Karpas-422 (cell line): ENCODE measurements around the gene MYO7B. TPM values are rescaled to one million over a fixed set of nuclear protein-coding genes. Genes with fewer than 3 reads are reported as not detected.
"Not testable (repeated sequence)": the region's sequence is repeated elsewhere in the genome, so short reads cannot be mapped to it uniquely, and the experiment has no call there.

Source experiments
- DNase-seq: peaks from one replicate; pipeline ENCODE4 v3.0.0-alpha.2; 2015
- H2AFZ ChIP-seq: fragments of 200-600 bp; sonication (generic); 2 replicates; pipeline ENCODE4 v1.6.1; 2014; ENCODE audit warnings: antibody characterized with exemption, low read length, mixed read lengths
- H3K27ac ChIP-seq: fragments of 200-600 bp; sonication (generic); 2 replicates; pipeline ENCODE4 v1.5.1; 2014; ENCODE audit warnings: mild to moderate bottlenecking, low read length, moderate library complexity
- H3K27me3 ChIP-seq: fragments of 200-600 bp; sonication (generic); 2 replicates; pipeline ENCODE4 v1.6.1; 2014; ENCODE audit warnings: low read length, mixed read lengths
- H3K36me3 ChIP-seq: fragments of 200-600 bp; sonication (generic); 2 replicates; pipeline ENCODE4 v1.6.1; 2014; ENCODE audit warnings: low read length, mixed read lengths; ENCODE audit not compliant: insufficient read depth
- H3K4me1 ChIP-seq: fragments of 200-600 bp; sonication (generic); 2 replicates; pipeline ENCODE4 v1.6.1; 2014; ENCODE audit warnings: mild to moderate bottlenecking, low read length, mixed read lengths
- H3K4me2 ChIP-seq: fragments of 200-600 bp; sonication (generic); 2 replicates; pipeline ENCODE4 v1.6.1; 2014; ENCODE audit warnings: low read length, low read depth, mild to moderate bottlenecking; ENCODE audit not compliant: poor library complexity, severe bottlenecking
- H3K4me3 ChIP-seq: fragments of 200-600 bp; sonication (generic); 2 replicates; pipeline ENCODE4 v1.5.1; 2014; ENCODE audit warnings: mild to moderate bottlenecking, antibody characterized with exemption, low read length, mixed read lengths
- H3K79me2 ChIP-seq: fragments of 200-600 bp; sonication (generic); 2 replicates; pipeline ENCODE4 v1.6.1; 2014; ENCODE audit warnings: mild to moderate bottlenecking, low read length, mixed read lengths
- H3K9ac ChIP-seq: fragments of 200-600 bp; sonication (generic); 2 replicates; pipeline ENCODE4 v1.6.0; 2014; ENCODE audit warnings: low read length
- H3K9me2 ChIP-seq: fragments of 200-600 bp; sonication (generic), shearing (Covaris generic); replicated peaks from 2 replicates; pipeline ENCODE4 v1.6.0; 2014; ENCODE audit warnings: mild to moderate bottlenecking, low read length, moderate library complexity; ENCODE audit not compliant: insufficient read depth
- H3K9me3 ChIP-seq: fragments of 300-700, 200-600 bp; sonication (generic); 2 replicates; pipeline ENCODE4 v1.6.1; 2014; ENCODE audit warnings: low read length, mixed read lengths
- H4K20me1 ChIP-seq: fragments of 200-600 bp; sonication (generic); 2 replicates; pipeline ENCODE4 v1.6.1; 2014; ENCODE audit warnings: mild to moderate bottlenecking, antibody characterized with exemption, low read length, low read depth; ENCODE audit not compliant: insufficient read depth
- total RNA-seq: library from RNA; depleted of rRNA; stranded (reverse); fragments of >200 nt; shearing (Covaris generic); gene quantifications from 2 replicates; pipeline ENCODE4 v1.2.3, GENCODE V29; 2014; ENCODE audit warnings: low replicate concordance

Gene MYO7B
- total RNA-seq, 1 experiment from 2014 or later: 3.0 TPM

DNA sequence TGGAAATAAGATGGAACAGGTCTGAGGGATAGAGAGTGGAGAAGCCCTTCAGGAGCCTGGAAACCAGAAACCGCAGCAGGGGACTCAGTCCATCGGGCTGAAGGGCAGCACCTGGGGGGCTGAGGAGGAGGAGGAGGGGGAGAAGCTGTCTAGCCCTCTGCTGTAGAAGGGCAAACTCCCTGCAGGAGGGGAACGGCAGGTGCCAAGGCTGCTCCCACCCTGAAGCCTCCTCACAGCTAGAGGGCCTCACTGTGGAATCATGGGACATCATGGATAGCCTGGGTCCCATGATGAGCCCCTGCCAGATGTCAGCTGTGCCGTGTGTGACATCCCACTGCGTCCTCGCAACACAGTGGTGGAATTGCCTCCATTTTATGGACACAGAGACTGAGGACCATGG is 435 bp downstream of the MYO7B start:
- H3K9me3 ChIP-seq: no peaks in the 10 kb centered on the region
- peak; percentile 20 for DNase-seq
- H3K9ac ChIP-seq: no peak overlapping the region
- H3K27ac ChIP-seq: no peak overlapping the region
- H3K4me1 ChIP-seq: no peaks in the 10 kb centered on the region
- no peaks in the 10 kb centered on the region for H3K9me2 ChIP-seq
- no peak overlapping the region for H3K4me2 ChIP-seq
- no peak overlapping the region for H3K4me3 ChIP-seq
- no peak overlapping the region for H2AFZ ChIP-seq
- no peaks in the 10 kb centered on the region for H3K27me3 ChIP-seq
- no peaks in the 10 kb centered on the region for H4K20me1 ChIP-seq
- H3K36me3 ChIP-seq: no peaks in the 10 kb centered on the region
- no peaks in the 10 kb centered on the region for H3K79me2 ChIP-seq

GRCh38 chr2:127536707-127537541 is 1.4 kb downstream of the MYO7B start:
- no peak overlapping the region for H3K9ac ChIP-seq
- no peaks in the 10 kb centered on the region for H3K9me2 ChIP-seq
- no peaks in the 10 kb centered on the region for H3K9me3 ChIP-seq
- no peak overlapping the region for H3K27ac ChIP-seq
- H3K4me2 ChIP-seq: no peak overlapping the region
- no peaks in the 10 kb centered on the region for H3K4me1 ChIP-seq
- no peaks in the 10 kb centered on the region for H4K20me1 ChIP-seq
- no peaks in the 10 kb centered on the region for H3K79me2 ChIP-seq
- no peak overlapping the region for H3K4me3 ChIP-seq
- H2AFZ ChIP-seq: no peak overlapping the region
- no peaks in the 10 kb centered on the region for H3K27me3 ChIP-seq
- DNase-seq: peak; percentile 33
- H3K36me3 ChIP-seq: no peaks in the 10 kb centered on the region

- Histone ChIP-seq H3K9me2 (no peaks in the 10 kb centered on the region), H3K27ac (no peak overlapping the region), H2AFZ (no peak overlapping the region), H3K9ac (no peak overlapping the region), H3K79me2 (no peaks in the 10 kb centered on the region), H3K27me3 (no peaks in the 10 kb centered on the region), H3K4me3 (no peak overlapping the region), H3K4me1 (no peaks in the 10 kb centered on the region), H3K4me2 (no peak overlapping the region), H3K9me3 (no peaks in the 10 kb centered on the region), H3K36me3 (no peaks in the 10 kb centered on the region), H4K20me1 (no peaks in the 10 kb centered on the region)
- no peak for DNase-seq
Measured at GRCh38 chr2:127537644-127538043, 2.2 kb downstream of the MYO7B start.

DNA sequence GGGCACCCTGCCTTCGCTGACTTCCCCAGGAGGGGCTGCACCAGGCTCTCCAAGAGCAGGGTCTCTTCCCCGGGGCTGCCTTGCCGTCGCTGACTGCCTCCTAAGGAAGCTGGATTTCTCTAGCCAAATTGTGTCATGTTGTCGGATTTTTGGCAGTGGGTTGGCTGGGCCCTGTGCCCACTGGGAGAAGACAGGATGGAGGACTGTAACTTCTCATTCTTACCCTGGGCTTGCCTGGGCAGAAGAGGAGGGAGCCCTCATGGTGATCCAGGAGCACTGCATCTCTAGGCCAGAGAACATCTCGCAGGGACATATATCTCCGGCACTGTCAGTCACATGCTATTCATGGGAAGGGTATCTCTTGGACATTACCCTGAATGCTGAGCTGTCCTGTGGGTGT is 6.3 kb downstream of the MYO7B start:
- Histone ChIP-seq H3K4me3 (no peak overlapping the region), H3K4me1 (no peaks in the 10 kb centered on the region), H3K27ac (no peak overlapping the region), H3K36me3 (no peaks in the 10 kb centered on the region), H3K79me2 (no peaks in the 10 kb centered on the region), H3K9me2 (no peaks in the 10 kb centered on the region), H3K9me3 (no peaks in the 10 kb centered on the region), H2AFZ (no peak overlapping the region), H3K9ac (no peak overlapping the region), H3K27me3 (no peaks in the 10 kb centered on the region), H4K20me1 (no peaks in the 10 kb centered on the region), H3K4me2 (no peak overlapping the region)
- DNase-seq: no peak

DNA sequence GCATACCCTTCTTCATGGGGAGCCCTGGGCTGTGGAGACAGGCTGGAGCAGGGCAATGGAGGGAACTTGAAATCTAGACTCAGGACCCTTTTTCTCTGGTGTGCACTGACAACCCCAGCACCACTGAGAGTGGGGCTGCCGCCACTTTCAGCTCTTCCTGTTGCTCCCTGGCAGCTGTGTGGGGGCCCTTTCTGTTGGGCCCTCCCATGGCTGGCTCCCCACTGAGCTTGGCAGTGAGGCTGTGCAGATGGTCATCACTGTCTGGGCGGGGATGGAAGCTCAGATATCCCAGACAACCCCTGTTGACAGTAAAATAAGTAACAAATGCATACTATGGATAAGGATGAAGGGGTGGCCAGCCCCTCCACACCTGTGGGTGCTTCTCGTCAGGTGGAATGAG is 6.7 kb downstream of the MYO7B start:
- Histone ChIP-seq H3K9ac (no peak overlapping the region), H3K9me3 (no peaks in the 10 kb centered on the region), H3K9me2 (no peaks in the 10 kb centered on the region), H3K4me1 (no peaks in the 10 kb centered on the region), H3K36me3 (no peaks in the 10 kb centered on the region), H4K20me1 (no peaks in the 10 kb centered on the region), H2AFZ (no peak overlapping the region), H3K79me2 (no peaks in the 10 kb centered on the region), H3K4me2 (no peak overlapping the region), H3K27me3 (no peaks in the 10 kb centered on the region), H3K4me3 (no peak overlapping the region), H3K27ac (no peak overlapping the region)
- DNase-seq: no peak

GRCh38 chr2:127543013-127543501 is 7.6 kb downstream of the MYO7B start:
- H3K9me2 ChIP-seq, H4K20me1 ChIP-seq, H3K9me3 ChIP-seq, H3K9ac ChIP-seq, H2AFZ ChIP-seq, DNase-seq, H3K4me3 ChIP-seq, H3K79me2 ChIP-seq, H3K4me2 ChIP-seq, H3K36me3 ChIP-seq, H3K27ac ChIP-seq, H3K4me1 ChIP-seq, H3K27me3 ChIP-seq: not testable (repeated sequence)

GRCh38 chr2:127545189-127545588 is 9.7 kb downstream of the MYO7B start:
- no peaks in the 10 kb centered on the region for H3K36me3 ChIP-seq
- no peaks in the 10 kb centered on the region for H3K79me2 ChIP-seq
- no peak overlapping the region for H3K27ac ChIP-seq
- H4K20me1 ChIP-seq: no peaks in the 10 kb centered on the region
- no peak for DNase-seq
- H3K9me3 ChIP-seq: no peaks in the 10 kb centered on the region
- no peak overlapping the region for H3K4me2 ChIP-seq
- H3K9me2 ChIP-seq: no peaks in the 10 kb centered on the region
- H3K4me3 ChIP-seq: no peak overlapping the region
- no peaks in the 10 kb centered on the region for H3K4me1 ChIP-seq
- H3K9ac ChIP-seq: no peak overlapping the region
- H2AFZ ChIP-seq: no peak overlapping the region
- H3K27me3 ChIP-seq: no peaks in the 10 kb centered on the region

DNA sequence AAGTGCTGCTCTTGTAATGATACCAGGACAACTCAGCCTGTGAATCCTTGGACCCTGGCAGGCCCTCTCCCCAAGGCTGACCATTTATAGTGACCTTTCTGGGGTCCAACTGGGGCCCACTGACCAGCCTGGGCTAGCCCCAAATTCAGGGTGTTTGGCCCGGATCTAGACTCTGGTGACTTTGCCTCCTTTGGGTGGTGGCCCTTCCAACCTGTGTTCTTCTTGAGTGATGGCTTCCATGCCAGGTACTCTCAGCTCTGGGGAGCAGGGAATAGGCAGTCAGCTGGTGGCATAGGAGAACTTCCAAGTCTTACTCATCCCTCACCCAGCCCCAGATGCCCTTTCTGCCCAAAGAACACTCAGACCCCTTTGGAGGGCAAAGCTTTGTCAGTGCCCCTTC is 10.3 kb downstream of the MYO7B start:
- H3K9me2 ChIP-seq: no peaks in the 10 kb centered on the region
- H3K4me2 ChIP-seq: no peak overlapping the region
- no peak overlapping the region for H2AFZ ChIP-seq
- no peaks in the 10 kb centered on the region for H3K27me3 ChIP-seq
- H3K4me1 ChIP-seq: no peaks in the 10 kb centered on the region
- H3K4me3 ChIP-seq: no peak overlapping the region
- no peaks in the 10 kb centered on the region for H3K36me3 ChIP-seq
- no peak overlapping the region for H3K9ac ChIP-seq
- H3K27ac ChIP-seq: no peak overlapping the region
- no peak for DNase-seq
- no peaks in the 10 kb centered on the region for H3K79me2 ChIP-seq
- no peaks in the 10 kb centered on the region for H4K20me1 ChIP-seq
- no peaks in the 10 kb centered on the region for H3K9me3 ChIP-seq
